ENCODE measurements around the gene ECSIT. TPM values are rescaled to one million over a fixed set of nuclear protein-coding genes. Genes with fewer than 3 reads are reported as not detected.

The ECSIT gene
- total and polyA plus RNA-seq, 7 donors = 84.3 to 196 (median 113) TPM

GRCh38 chr19:11549386-11549953 lies 20.5 kb upstream of the ECSIT start:
- Histone ChIP-seq H3K4me3 (no peak overlapping the region), H3K27ac (no peak overlapping the region), H3K9me3 (no peaks in the 10 kb centered on the region), H3K27me3 (ENCODE audit: insufficient read depth in 3 of 3, low read length in 2 of 3) (no peaks in the 10 kb centered on the region), H3K36me3 (ENCODE audit: insufficient read depth in 1 of 2, low read depth in 1 of 2) (peaks cover 0 to 22% of the 10 kb centered on the region in 2 donors), H3K4me1 (no peaks in the 10 kb centered on the region)
- TF ChIP-seq, protein P1, sequence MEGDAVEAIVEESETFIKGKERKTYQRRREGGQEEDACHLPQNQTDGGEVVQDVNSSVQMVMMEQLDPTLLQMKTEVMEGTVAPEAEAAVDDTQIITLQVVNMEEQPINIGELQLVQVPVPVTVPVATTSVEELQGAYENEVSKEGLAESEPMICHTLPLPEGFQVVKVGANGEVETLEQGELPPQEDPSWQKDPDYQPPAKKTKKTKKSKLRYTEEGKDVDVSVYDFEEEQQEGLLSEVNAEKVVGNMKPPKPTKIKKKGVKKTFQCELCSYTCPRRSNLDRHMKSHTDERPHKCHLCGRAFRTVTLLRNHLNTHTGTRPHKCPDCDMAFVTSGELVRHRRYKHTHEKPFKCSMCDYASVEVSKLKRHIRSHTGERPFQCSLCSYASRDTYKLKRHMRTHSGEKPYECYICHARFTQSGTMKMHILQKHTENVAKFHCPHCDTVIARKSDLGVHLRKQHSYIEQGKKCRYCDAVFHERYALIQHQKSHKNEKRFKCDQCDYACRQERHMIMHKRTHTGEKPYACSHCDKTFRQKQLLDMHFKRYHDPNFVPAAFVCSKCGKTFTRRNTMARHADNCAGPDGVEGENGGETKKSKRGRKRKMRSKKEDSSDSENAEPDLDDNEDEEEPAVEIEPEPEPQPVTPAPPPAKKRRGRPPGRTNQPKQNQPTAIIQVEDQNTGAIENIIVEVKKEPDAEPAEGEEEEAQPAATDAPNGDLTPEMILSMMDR (IDR thresholded peaks at IDR 0.05) = no peak
- intact Hi-C loops (cut with DNase I) = no loop called here
- DNase-seq = no peak
- 87 to 92% (median 88%) methylated on average over 24 of the region's 24 CpGs for WGBS, 3 donors
- no peak for ATAC-seq

GRCh38 chr19:11547929-11548700 lies 19.2 kb upstream of the ECSIT start:
- H3K27ac ChIP-seq = no peak overlapping the region
- no peaks in the 10 kb centered on the region for H3K27me3 ChIP-seq (ENCODE audit: insufficient read depth in 3 of 3, low read length in 2 of 3)
- H3K4me3 ChIP-seq = no peak overlapping the region
- DNase-seq (no peak), ATAC-seq (no peak)
- TF ChIP-seq, protein P1 (IDR thresholded peaks at IDR 0.05) = no peak
- H3K4me1 ChIP-seq = no peaks in the 10 kb centered on the region
- H3K9me3 ChIP-seq = no peaks in the 10 kb centered on the region
- intact Hi-C loops (cut with DNase I) = no loop called here
- 87 to 90% (median 90%) methylated on average over 14 of the region's 14 CpGs for WGBS, 3 donors
- peaks cover 0 to 10% of the 10 kb centered on the region in 2 donors for H3K36me3 ChIP-seq (ENCODE audit: insufficient read depth in 1 of 2, low read depth in 1 of 2)

DNA sequence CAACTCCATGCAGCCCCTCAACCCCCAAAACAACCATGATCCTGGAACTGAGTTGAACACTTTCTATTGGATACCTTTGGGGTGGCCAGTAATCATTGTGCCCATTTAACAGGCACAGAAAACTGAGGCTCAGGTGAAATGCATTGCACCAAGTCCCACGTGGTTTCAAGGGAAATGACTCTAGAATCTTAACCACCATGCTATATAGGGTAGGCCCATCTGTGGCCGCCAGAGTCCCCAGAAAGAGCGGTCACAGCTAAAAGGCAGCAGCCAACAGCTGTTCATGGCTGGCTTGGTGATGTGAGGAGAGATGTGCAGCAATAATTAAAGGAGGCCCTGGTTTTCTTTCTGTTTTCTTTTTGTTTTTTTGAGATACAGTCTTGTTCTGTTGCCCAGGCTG lies 12.3 kb upstream of the ECSIT start:
- intact Hi-C loops (cut with DNase I) = no loop called here
- DNase-seq (no peak), ATAC-seq (no peak)
- H3K4me1 ChIP-seq = no peaks in the 10 kb centered on the region
- H3K36me3 ChIP-seq (ENCODE audit: insufficient read depth in 1 of 2, low read depth in 1 of 2) = no peaks in the 10 kb centered on the region
- H3K27ac ChIP-seq = no peak overlapping the region
- TF ChIP-seq, protein P1 (IDR thresholded peaks at IDR 0.05) = no peak
- no peak overlapping the region for H3K4me3 ChIP-seq
- no peaks in the 10 kb centered on the region for H3K9me3 ChIP-seq
- WGBS, 3 donors = 37 to 54% (median 48%) methylated on average over 3 of the region's 3 CpGs
- no peaks in the 10 kb centered on the region for H3K27me3 ChIP-seq (ENCODE audit: insufficient read depth in 3 of 3, low read length in 2 of 3)

- H3K4me1 ChIP-seq = no peaks in the 10 kb centered on the region
- no peaks in the 10 kb centered on the region for H3K27me3 ChIP-seq (ENCODE audit: insufficient read depth in 3 of 3, low read length in 2 of 3)
- no peak overlapping the region for H3K27ac ChIP-seq
- intact Hi-C loops (cut with DNase I) = no loop called here
- no peaks in the 10 kb centered on the region for H3K9me3 ChIP-seq
- peak overlapping the region; percentile 47 for H3K4me3 ChIP-seq
- no peak for DNase-seq
- 70 to 88% (median 75%) methylated on average over 5 of the region's 5 CpGs for WGBS, 3 donors
- no peak for ATAC-seq
- TF ChIP-seq, protein P1 (IDR thresholded peaks at IDR 0.05) = no peak
- no peaks in the 10 kb centered on the region for H3K36me3 ChIP-seq (ENCODE audit: insufficient read depth in 1 of 2, low read depth in 1 of 2)
These were observed 11.7 kb upstream of the ECSIT start for GRCh38 chr19:11540645-11541044.
